ENCODE measurements around the gene COL4A2.

DNA sequence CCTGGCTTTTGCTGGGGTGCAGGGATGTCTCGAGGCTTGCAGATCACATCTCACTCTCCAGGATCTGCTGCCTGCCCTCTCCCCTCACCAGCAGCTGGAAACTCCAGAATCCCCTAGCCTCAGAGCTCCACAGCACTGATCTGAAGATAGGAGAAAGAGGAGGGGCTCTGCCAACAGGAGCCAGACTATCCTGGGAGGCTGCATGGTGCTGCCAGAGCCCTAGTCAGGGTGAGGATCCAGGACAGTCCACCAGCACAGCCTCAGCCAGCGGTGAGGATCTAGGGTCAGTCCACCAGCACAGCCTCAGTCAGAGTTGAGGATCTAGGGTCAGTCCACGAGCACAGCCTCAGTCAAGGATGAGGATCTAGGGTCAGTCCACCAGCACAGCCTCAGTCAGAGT, 189.2 kb downstream of the COL4A2 start:
- TF ChIP-seq POLR2AphosphoS5 (IDR thresholded peaks at IDR 0.05; ENCODE audit: low read depth, low read length): no peak
- no peak for TF ChIP-seq POLR2A (IDR thresholded peaks at IDR 0.05; ENCODE audit: low read depth, low read length)
